DOHH2 (cell line): ENCODE measurements around the gene MMP13.

Experiments
- H3F3A ChIP-seq: fragments of 200-600 bp; sonication (generic), shearing (Covaris generic); 2 replicates; pipeline ENCODE4 v1.6.0; 2016; ENCODE audit warnings: antibody characterized with exemption, mild to moderate bottlenecking; ENCODE audit not compliant: control insufficient read depth, insufficient read depth
- H3K27ac ChIP-seq: fragments of 200-600 bp; sonication (generic); 2 replicates; pipeline ENCODE4 v1.5.1; 2014; ENCODE audit warnings: low read depth, mild to moderate bottlenecking, low read length, moderate library complexity
- H3K27me3 ChIP-seq: fragments of 200-600 bp; sonication (generic); 2 replicates; pipeline ENCODE4 v1.6.1; 2014; ENCODE audit warnings: mild to moderate bottlenecking, low read length, mixed read lengths; ENCODE audit not compliant: control insufficient read depth
- H3K36me3 ChIP-seq: fragments of 200-600 bp; sonication (generic); 2 replicates; pipeline ENCODE4 v1.6.1; 2014; ENCODE audit warnings: mild to moderate bottlenecking, low read length, moderate library complexity, mixed read lengths; ENCODE audit not compliant: control insufficient read depth
- H3K4me1 ChIP-seq: fragments of 200-600 bp; sonication (generic); 2 replicates; pipeline ENCODE4 v1.6.1; 2014; ENCODE audit warnings: mild to moderate bottlenecking, low read length, mixed read lengths; ENCODE audit not compliant: control insufficient read depth
- H3K4me2 ChIP-seq: fragments of 200-600 bp; sonication (generic); 2 replicates; pipeline ENCODE4 v1.6.0; 2014; ENCODE audit warnings: mild to moderate bottlenecking, low read length, moderate library complexity
- H3K4me3 ChIP-seq: fragments of 200-600 bp; sonication (generic); 2 replicates; pipeline ENCODE4 v1.5.1; 2014; ENCODE audit warnings: mild to moderate bottlenecking, low read length, mixed read lengths
- H3K79me2 ChIP-seq: fragments of 200-600 bp; sonication (generic); 2 replicates; pipeline ENCODE4 v1.6.1; 2014; ENCODE audit warnings: mild to moderate bottlenecking, low read length, mixed read lengths; ENCODE audit not compliant: control insufficient read depth
- H3K9me2 ChIP-seq: fragments of 200-600 bp; sonication (generic); replicated peaks from 2 replicates; pipeline ENCODE4 v1.6.1; 2014; ENCODE audit warnings: mild to moderate bottlenecking, low read length, mixed read lengths; ENCODE audit not compliant: control insufficient read depth
- H3K9me3 ChIP-seq: fragments of 200-600 bp; sonication (generic); 2 replicates; pipeline ENCODE4 v1.6.1; 2014; ENCODE audit warnings: antibody characterized with exemption, low read length, mixed read lengths; ENCODE audit not compliant: control insufficient read depth, insufficient read depth
- H4K20me1 ChIP-seq: fragments of 200-600 bp; sonication (generic); 2 replicates; pipeline ENCODE4 v1.6.0; 2014; ENCODE audit warnings: low read depth, mild to moderate bottlenecking, antibody characterized with exemption, low read length, moderate library complexity; ENCODE audit not compliant: control insufficient read depth, insufficient read depth
- EZH2phosphoT487 ChIP-seq: fragments of 200-600 bp; sonication (generic); IDR thresholded peaks from 2 replicates; pipeline ENCODE4 v1.6.1; 2017; ENCODE audit warnings: borderline replicate concordance, mild to moderate bottlenecking, antibody characterized with exemption, low read length, moderate library complexity, mixed read lengths
- TF ChIP-seq, protein P1 (sequence below): fragments of 200-600 bp; sonication (generic); IDR thresholded peaks from one replicate; pipeline ENCODE4 v1.5.1; 2014; ENCODE audit warnings: antibody characterized with exemption, mild to moderate bottlenecking, low read depth, low read length; ENCODE audit not compliant: poor library complexity, severe bottlenecking

Gene MMP13

DNA sequence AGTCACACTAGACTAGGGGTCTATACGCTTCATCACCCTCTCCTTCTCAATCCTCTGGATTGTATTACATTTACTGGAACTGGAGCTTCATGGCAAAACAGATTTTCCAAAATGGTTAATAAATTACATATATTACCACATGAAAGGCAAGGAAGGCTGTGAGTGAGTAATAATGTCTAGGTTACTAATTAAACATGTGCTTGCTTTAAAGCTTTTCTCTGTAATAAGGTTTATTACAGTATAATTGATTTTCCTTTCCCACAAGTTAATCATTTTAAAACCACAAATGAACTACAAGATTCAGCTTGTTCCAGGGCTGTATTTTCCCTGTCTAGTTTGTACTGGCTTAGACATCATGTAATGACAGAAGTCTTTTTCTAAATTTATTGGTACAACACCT lies 25.6 kb downstream of the MMP13 start:
- H3K27ac ChIP-seq, result no peak overlapping the region
- TF ChIP-seq, protein P1, sequence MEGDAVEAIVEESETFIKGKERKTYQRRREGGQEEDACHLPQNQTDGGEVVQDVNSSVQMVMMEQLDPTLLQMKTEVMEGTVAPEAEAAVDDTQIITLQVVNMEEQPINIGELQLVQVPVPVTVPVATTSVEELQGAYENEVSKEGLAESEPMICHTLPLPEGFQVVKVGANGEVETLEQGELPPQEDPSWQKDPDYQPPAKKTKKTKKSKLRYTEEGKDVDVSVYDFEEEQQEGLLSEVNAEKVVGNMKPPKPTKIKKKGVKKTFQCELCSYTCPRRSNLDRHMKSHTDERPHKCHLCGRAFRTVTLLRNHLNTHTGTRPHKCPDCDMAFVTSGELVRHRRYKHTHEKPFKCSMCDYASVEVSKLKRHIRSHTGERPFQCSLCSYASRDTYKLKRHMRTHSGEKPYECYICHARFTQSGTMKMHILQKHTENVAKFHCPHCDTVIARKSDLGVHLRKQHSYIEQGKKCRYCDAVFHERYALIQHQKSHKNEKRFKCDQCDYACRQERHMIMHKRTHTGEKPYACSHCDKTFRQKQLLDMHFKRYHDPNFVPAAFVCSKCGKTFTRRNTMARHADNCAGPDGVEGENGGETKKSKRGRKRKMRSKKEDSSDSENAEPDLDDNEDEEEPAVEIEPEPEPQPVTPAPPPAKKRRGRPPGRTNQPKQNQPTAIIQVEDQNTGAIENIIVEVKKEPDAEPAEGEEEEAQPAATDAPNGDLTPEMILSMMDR, result no peak
- TF ChIP-seq EZH2phosphoT487, result no peak
- no peaks in the 10 kb centered on the region for H3F3A ChIP-seq
- H3K27me3 ChIP-seq, result 0 out of 2 replicates have a peak, but pooled peaks cover 5% of the 10 kb centered on the region
- no peaks in the 10 kb centered on the region for H3K9me3 ChIP-seq
- no peaks in the 10 kb centered on the region for H3K36me3 ChIP-seq
- no peaks in the 10 kb centered on the region for H3K4me1 ChIP-seq
- no peak overlapping the region for H3K4me3 ChIP-seq
- no peak overlapping the region for H3K4me2 ChIP-seq
- H3K9me2 ChIP-seq, result no peaks in the 10 kb centered on the region
- H4K20me1 ChIP-seq, result no peaks in the 10 kb centered on the region
- H3K79me2 ChIP-seq, result no peaks in the 10 kb centered on the region

DNA sequence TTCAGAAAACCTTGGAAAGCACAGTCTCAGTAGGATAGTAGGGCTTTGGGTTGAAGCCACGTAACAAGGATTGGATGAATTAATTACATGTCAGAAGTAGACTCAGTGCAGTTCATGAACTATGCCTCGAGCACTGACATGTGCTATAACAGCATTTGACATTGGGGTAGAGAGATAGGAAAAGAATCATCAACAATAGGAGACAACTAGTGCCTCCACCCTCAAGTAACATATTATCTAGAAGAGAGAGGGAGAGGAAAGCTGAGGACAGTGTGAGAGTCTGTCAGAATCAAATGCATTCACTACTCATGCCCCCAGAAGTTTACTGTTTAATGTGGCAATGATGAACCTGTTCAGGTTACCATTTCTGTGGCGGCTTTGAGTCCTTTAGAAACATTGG lies 26.4 kb downstream of the MMP13 start:
- Histone ChIP-seq H3K36me3 (no peaks in the 10 kb centered on the region), H3K4me1 (no peaks in the 10 kb centered on the region), H3K9me2 (no peaks in the 10 kb centered on the region), H3K27me3 (0 out of 2 replicates have a peak, but pooled peaks cover 7% of the 10 kb centered on the region), H3K4me2 (no peak overlapping the region), H3K79me2 (no peaks in the 10 kb centered on the region), H3K4me3 (no peak overlapping the region), H3K27ac (no peak overlapping the region), H3K9me3 (no peaks in the 10 kb centered on the region), H4K20me1 (no peaks in the 10 kb centered on the region), H3F3A (no peaks in the 10 kb centered on the region)
- TF ChIP-seq EZH2phosphoT487, result no peak
- TF ChIP-seq, protein P1, result no peak

DNA sequence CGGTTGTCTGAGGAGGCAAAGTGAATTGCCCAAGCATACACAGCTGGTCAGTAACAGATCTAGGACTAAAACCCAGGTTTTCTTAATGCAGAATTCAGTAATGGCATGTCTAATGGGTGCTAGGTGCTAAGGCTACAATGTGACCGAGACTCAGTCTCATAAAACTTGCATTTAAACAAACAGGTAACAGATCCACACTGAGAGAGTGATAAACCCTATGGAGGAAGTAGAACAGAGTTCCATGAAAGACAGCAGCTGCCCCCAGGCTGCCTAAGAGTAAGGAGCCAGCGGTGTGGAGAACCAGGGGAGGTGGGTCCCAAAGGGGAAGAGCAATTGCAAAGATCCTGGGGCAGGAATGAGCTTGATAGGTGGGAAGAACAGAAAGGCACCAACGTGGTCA lies 27.3 kb downstream of the MMP13 start:
- Histone ChIP-seq H3K4me2 (no peak overlapping the region), H3K9me3 (no peaks in the 10 kb centered on the region), H3K79me2 (no peaks in the 10 kb centered on the region), H3F3A (no peaks in the 10 kb centered on the region), H3K27ac (no peak overlapping the region), H3K4me3 (no peak overlapping the region), H3K4me1 (no peaks in the 10 kb centered on the region), H3K27me3 (0 out of 2 replicates have a peak, but pooled peaks cover 7% of the 10 kb centered on the region), H3K9me2 (no peaks in the 10 kb centered on the region), H4K20me1 (no peaks in the 10 kb centered on the region), H3K36me3 (no peaks in the 10 kb centered on the region)
- TF ChIP-seq, protein P1, result no peak
- TF ChIP-seq EZH2phosphoT487, result no peak

DNA sequence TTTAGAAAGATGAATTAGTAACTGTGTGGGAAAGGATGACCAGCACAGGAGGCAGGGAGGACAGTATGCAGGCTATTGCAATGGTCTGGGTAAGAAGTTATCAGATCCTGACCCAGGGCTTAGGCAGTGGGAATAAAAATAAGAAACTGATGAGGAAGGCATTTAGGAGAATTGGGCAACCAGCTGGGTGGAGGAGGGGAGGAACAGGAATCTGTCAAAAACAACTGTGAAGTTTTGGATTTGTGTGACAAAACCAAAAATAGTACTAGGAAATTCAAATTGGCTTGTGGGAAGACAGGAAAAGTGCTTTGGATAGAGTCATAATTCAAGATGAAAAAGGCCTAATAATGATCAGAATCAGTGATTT lies 27.9 kb downstream of the MMP13 start:
- H3K9me2 ChIP-seq, result no peaks in the 10 kb centered on the region
- no peaks in the 10 kb centered on the region for H3F3A ChIP-seq
- H3K27ac ChIP-seq, result no peak overlapping the region
- no peaks in the 10 kb centered on the region for H3K79me2 ChIP-seq
- no peaks in the 10 kb centered on the region for H4K20me1 ChIP-seq
- TF ChIP-seq, protein P1, result no peak
- TF ChIP-seq EZH2phosphoT487, result no peak
- no peak overlapping the region for H3K4me2 ChIP-seq
- no peaks in the 10 kb centered on the region for H3K9me3 ChIP-seq
- H3K4me3 ChIP-seq, result no peak overlapping the region
- no peaks in the 10 kb centered on the region for H3K4me1 ChIP-seq
- no peaks in the 10 kb centered on the region for H3K36me3 ChIP-seq
- 0 out of 2 replicates have a peak, but pooled peaks cover 7% of the 10 kb centered on the region for H3K27me3 ChIP-seq
